HG02798 (cell line): ENCODE data around the gene NTHL1.

Experiments used
- ATAC-seq: cut with Tn5 transposase; IDR thresholded peaks from one replicate; pipeline ENCODE4 v1.9.1; 2021; ENCODE audit warnings: mild to moderate bottlenecking; ENCODE audit not compliant: unreplicated experiment, poor library complexity

NTHL1 gene

GRCh38 chr16:2032285-2033056 lies 15.2 kb downstream of the NTHL1 start:
- ATAC-seq: no peak

DNA sequence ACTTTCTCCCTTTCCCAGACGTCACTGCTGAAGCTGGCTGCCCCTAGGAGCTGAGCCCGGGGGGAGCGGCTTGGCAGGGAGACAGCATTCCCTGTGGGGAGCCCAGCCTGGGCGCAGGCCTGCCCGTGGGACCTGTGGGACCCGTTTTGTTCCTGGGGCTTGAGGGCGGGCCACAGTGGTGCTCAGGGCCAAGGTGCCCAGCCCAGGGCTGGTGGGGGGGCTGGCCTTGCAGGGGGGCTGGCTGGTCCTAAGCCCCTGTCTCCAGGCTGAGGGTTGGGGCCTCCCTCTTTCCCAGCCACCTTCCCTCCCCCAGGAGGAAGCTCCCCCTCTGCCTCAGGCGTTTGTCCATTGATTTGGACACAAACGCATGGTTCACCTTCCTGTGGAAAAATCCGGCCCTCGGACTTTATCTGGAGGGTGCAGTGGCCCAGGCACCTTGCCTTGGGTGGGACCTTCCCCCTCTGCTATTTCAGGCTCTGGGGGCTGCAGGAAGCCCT lies 16.5 kb downstream of the NTHL1 start:
- ATAC-seq: no peak

- no peak for ATAC-seq
Measured at GRCh38 chr16:2030036-2030435, 17.6 kb downstream of the NTHL1 start.

- no peak for ATAC-seq
Measured at GRCh38 chr16:2029350-2029749, 18.3 kb downstream of the NTHL1 start.

DNA sequence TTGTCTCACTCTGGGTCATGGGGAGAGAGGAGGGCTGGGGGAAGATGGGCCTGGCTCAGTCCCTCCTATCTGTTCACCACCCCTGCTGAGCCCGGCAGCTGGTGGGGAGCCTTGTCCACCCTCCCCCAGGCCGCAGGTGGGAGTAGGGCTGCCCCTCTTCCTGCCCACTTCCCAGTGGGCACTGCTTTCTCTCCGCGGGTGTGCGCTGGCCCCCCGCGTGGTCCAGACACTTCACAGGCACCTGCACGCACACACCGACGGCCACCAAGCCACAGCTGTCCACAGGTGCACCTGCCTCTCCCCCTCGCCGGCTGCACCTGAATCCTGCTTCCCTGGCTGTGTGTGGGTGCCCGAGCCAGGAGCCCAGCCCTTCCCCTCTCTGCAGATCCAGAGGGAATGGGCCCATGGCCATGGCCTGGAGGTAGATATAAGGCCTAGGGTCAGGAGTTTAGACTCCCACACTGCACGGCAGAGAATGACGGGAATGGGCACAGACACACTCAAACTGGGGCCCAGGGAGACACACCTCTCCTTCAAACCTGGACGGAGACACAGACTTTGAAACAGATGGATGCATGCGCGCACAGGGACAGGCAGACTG lies 18.9 kb downstream of the NTHL1 start:
- no peak for ATAC-seq

DNA sequence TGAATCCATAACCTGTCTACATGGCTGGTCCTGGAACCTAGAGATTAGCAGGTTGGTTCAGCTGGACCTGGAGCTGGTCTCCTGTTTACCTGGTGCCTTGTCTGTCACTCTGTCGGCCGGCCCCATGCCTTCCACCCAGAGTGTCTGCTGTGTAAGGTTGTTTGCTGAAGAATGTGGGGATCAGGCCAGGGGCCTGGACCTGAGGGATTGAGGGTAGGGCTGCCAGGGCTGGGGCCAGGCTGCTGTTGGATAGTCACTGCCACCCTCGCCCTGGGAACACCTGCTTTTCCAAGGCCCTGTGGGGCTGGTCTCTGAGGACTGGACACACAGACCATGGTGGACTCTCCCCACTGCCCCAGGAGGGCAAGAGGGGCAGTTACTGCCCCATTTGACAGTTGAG lies 19.5 kb downstream of the NTHL1 start:
- no peak for ATAC-seq

GRCh38 chr16:2027024-2028010 lies 20.3 kb downstream of the NTHL1 start:
- ATAC-seq: no peak

DNA sequence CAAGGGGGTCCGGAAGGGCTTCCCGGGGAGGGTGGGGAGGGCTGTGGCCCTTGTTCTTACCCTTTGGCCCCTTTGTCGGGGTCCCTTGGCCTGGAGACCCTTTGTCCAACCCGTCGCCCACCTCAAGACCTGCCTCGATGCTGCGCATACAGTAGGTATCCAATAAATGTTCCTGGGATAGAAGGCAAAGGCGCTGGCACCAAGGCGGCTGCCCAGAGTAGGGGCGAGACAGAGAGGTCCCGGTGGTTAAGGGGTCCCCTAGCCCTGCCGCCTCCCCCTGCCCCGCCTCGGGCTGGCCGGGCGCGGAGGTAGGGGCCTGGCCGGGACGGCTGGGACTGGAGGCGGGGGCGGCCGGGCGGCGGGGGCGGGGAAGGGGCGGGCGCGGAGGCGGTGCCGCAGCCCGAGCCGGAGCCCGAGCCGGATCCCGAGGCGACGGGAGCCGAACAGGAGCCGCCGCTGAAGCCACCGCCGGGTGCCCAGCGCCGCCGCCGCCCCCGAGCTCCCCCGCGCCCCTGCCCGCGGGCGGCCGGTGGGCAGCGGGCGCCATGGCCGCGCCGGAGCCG lies 21.1 kb downstream of the NTHL1 start, which contains the start of gene NHERF2:
Gene NHERF2 (plus strand): TSS at position 442 of the 563 bp plus-strand sequence. CDS start 104 bp downstream, at position 546.
- ATAC-seq: no peak

DNA sequence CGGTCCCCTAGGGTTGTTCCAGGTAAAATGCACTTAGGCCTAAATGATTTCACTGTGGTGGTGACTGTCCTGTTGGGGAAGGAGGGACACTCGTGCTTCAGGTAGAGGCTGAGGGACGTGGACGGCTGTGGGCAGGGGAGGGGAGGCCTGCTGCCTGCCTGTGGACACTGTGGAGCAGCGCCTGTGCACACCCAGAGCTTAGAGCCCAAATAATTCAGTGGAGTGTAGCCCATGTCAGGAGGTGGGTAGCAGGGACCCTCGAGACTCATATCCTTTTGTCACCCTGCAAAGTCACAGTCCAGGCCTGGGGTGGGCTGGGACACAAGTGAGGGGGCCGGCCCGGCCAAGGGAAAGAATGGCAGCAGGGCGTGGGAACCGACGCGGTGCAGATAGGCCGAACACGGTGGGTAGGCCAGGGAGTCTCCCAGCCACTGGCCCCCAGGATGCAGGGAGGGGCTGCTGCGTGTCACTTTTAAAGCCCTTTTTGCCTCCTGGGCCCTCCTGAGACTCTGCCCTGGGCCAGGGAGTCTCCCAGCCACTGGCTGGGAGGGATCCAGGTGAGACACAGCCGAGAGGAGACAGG lies 21.7 kb downstream of the NTHL1 start:
- ATAC-seq: no peak

GRCh38 chr16:2025251-2025650 lies 22.4 kb downstream of the NTHL1 start:
- no peak for ATAC-seq

DNA sequence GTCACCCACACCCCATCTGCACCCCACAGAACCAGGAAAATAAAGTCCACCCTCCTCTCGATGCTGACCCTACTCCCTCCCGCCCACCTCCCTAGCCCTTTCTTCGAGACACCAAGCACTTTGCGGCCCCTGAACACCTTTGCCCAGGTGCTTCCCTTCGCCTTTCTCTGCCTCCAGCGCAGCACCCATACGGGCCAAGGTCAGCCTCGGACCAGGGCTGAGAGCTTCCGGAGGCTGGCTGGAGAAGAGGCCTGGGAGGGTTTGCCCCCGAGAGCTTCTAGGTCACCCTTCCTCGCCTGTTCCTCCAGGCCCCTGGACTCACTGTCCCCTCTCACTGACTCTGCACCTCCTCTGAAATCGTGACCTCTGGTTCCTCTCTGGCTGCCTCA lies 23.6 kb downstream of the NTHL1 start:
- no peak for ATAC-seq

GRCh38 chr16:2023092-2024031 lies 24.3 kb downstream of the NTHL1 start:
- peak; percentile 84 for ATAC-seq

GRCh38 chr16:2022723-2023091 lies 24.9 kb downstream of the NTHL1 start:
- ATAC-seq: peak; percentile 3

DNA sequence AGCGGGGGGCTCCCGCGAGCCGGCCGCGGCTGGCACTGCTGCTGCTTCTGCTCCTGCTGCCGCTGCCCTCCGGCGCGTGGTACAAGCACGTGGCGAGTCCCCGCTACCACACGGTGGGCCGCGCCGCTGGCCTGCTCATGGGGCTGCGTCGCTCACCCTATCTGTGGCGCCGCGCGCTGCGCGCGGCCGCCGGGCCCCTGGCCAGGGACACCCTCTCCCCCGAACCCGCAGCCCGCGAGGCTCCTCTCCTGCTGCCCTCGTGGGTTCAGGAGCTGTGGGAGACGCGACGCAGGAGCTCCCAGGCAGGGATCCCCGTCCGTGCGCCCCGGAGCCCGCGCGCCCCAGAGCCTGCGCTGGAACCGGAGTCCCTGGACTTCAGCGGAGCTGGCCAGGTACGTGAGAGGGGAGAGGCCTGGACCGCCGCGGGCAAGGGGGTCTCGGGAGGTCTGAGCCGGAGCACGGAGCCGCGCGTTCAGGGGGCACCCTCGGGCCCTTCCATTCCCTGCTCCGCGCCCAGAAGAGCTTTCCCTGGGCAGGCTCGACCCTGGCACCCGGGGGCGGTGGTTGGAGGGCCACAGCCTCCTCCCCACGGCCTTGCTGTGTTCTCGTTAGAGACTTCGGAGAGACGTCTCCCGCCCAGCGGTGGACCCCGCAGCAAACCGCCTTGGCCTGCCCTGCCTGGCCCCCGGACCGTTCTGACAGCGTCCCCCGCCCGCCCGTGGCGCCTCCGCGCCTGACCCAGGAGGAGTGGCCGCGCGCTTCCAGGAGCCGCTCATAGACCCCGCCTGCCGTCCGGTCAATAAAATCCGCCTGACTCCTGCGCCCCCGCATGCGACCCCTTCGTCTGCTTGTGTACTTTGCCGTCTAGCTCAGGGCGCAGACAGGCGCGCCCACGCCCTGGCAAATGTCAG lies 27.5 kb downstream of the NTHL1 start:
- no peak for ATAC-seq

GRCh38 chr16:2019518-2019920 lies 28.1 kb downstream of the NTHL1 start, which contains the start of gene NPW:
NPW (plus strand) TSS chr16:2019785.
- ATAC-seq: no peak

DNA sequence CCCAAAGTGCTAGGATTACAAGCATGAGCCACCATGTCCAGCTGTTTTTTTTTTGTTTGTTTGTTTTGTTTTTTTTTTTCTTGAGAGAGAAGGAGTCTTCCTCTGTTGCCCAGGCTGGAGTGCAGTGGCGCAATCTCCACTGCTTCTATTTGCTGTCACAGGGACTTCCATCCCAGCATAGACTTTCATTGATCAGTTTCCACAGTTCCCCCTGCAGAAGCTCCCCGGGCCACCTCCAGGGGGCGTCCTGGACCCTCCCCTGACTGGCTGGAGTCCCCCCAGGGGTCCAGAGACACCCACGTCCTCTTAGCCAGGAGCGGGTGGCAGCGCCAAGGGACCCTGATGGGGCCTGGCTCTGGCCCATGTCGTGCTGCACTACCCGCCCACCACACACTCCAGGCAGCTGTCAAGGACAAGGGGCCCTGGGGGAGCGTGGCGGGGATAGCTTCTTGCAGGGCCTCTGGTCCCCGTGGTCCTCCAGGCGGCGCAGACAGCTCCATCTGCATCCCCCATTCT lies 31.2 kb downstream of the NTHL1 start:
- ATAC-seq: no peak

DNA sequence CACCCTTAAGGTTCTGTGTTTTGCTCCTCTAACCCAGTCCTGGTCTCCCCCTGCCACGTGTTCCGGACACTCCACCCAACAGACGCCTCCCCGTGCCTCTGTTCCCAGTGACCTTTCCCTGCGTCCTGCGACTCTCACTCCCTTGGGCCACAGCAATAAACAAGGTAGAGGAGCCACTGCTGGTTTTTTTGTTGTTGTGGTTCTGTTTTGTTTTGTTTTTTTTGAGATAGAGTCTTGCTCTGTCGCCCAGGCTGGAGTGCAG lies 31.8 kb downstream of the NTHL1 start:
- ATAC-seq: no peak
